Measurements from ENCODE around the gene SETDB1.
A peak's percentile ranks its signal among the peaks of the same experiment; 100 is the strongest.

GRCh38 chr1:150995896-150996295 is 69.7 kb downstream of the SETDB1 start:
- TF ChIP-seq CTCF (IDR thresholded peaks at IDR 0.05; ENCODE audit: insufficient read depth, low read depth, low read length) (peak; percentile 69), EZH2 (IDR thresholded peaks at IDR 0.05; ENCODE audit: insufficient read depth, low read length) (no peak)

All from astrocyte (in vitro differentiated cells and primary cell).